GM21825 (cell line): ENCODE data around the gene RALY.
A peak's percentile ranks its signal among the peaks of the same experiment; 100 is the strongest.

Experiments used
- ATAC-seq: cut with Tn5 transposase; IDR thresholded peaks from one replicate; pipeline ENCODE4 v1.9.1; 2021; ENCODE audit warnings: mild to moderate bottlenecking, moderate library complexity; ENCODE audit not compliant: unreplicated experiment

The RALY gene

GRCh38 chr20:33985830-33986229 lies 7.9 kb upstream of the RALY start:
- ATAC-seq: no peak

- no peak for ATAC-seq
Measured at GRCh38 chr20:33986560-33987216, 7.0 kb upstream of the RALY start.

- no peak for ATAC-seq
Measured at GRCh38 chr20:33990075-33990474, 3.6 kb upstream of the RALY start.

GRCh38 chr20:33991502-33991901 lies 2.2 kb upstream of the RALY start:
- ATAC-seq: no peak

GRCh38 chr20:33992145-33992922 lies 1.4 kb upstream of the RALY start:
- ATAC-seq: no peak

- peak; percentile 70 for ATAC-seq
Measured at GRCh38 chr20:33992923-33993575, 662 bp upstream of the RALY start.

GRCh38 chr20:33994222-33994913 lies 657 bp downstream of the RALY start:
- peak; percentile 35 for ATAC-seq

GRCh38 chr20:33995053-33995831 lies 1.5 kb downstream of the RALY start:
- no peak for ATAC-seq

GRCh38 chr20:33999025-33999649 lies 5.4 kb downstream of the RALY start:
- ATAC-seq: no peak

- no peak for ATAC-seq
Measured at GRCh38 chr20:34001378-34001777, 7.7 kb downstream of the RALY start.

GRCh38 chr20:34004227-34004626 lies 10.5 kb downstream of the RALY start:
- no peak for ATAC-seq

GRCh38 chr20:34004790-34005457 lies 11.2 kb downstream of the RALY start:
- no peak for ATAC-seq

GRCh38 chr20:34006619-34007018 lies 12.9 kb downstream of the RALY start:
- no peak for ATAC-seq

- ATAC-seq: no peak
Measured at GRCh38 chr20:34008477-34008876, 14.8 kb downstream of the RALY start.

GRCh38 chr20:34010405-34010931 lies 16.8 kb downstream of the RALY start:
- no peak for ATAC-seq

- ATAC-seq: no peak
Measured at GRCh38 chr20:34011275-34011674, 17.6 kb downstream of the RALY start.

GRCh38 chr20:34012330-34012729 lies 18.6 kb downstream of the RALY start:
- ATAC-seq: no peak

GRCh38 chr20:34012735-34013134 lies 19.0 kb downstream of the RALY start:
- ATAC-seq: no peak

- no peak for ATAC-seq
Measured at GRCh38 chr20:34013554-34013953, 19.8 kb downstream of the RALY start.
